HG02759 (cell line): ENCODE data around the gene KLHDC8A.
"Not testable (repeated sequence)": the region's sequence is repeated elsewhere in the genome, so short reads cannot be mapped to it uniquely, and the experiment has no call there.

Source experiments
- ATAC-seq: cut with Tn5 transposase; IDR thresholded peaks from one replicate; pipeline ENCODE4 v1.9.1; 2021; ENCODE audit warnings: mild to moderate bottlenecking, moderate library complexity; ENCODE audit not compliant: unreplicated experiment

Gene KLHDC8A

DNA sequence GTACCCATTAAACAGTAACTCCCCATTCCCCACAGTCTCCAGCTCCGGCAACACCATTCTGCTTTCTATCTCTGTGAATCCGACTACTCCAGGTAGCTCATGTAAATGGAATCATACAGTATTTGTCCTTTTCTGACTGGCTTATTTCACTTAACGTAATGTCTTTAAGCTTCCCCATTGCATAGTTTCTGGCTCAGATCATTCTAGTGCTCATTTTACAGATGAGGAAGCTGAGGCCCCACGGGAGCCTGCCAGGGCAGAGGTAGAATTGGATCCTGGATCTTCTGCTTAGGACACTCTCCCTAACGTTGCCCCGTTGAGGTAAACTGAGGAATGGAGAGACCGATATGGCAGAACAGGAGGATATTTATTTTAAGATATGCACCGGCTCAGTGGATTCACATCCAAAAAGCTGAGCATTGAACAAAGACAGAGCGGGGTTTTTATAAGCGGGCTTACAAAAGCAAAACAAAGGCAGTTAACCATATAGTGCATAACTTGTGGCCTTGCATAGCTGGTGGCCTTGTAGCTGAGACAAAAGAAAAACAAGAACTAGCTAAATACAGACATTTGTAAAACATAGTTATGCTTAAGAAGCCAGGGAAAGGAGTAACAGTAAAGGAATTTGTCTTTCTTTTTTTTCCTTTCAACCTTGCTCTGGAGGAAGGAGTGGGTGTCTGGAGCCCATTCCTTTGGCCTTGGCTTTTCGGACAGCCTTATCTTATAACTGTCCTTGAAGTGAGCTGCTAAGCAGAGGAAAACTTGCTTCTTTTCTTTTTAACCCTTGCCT lies 15.3 kb upstream of the KLHDC8A start:
- ATAC-seq, result no peak

DNA sequence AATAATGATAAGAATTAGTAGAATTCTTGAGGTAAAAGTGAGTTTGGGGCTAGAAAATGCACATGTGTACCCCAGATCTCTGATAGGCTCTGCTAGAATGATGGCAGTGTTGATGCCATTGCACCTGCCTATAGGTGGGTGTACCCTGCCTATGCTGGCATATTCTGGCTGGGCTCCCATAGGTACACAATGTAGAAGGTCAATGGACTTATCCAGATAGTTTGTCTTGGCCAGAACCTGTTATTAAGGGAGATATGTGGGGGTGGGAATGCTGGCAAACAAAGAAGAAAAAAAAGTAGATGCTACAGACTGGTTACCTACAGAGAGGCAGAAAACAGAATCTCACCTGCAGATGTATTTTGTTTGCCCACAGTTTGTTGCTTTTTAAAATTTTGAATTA lies 14.1 kb upstream of the KLHDC8A start:
- no peak for ATAC-seq

DNA sequence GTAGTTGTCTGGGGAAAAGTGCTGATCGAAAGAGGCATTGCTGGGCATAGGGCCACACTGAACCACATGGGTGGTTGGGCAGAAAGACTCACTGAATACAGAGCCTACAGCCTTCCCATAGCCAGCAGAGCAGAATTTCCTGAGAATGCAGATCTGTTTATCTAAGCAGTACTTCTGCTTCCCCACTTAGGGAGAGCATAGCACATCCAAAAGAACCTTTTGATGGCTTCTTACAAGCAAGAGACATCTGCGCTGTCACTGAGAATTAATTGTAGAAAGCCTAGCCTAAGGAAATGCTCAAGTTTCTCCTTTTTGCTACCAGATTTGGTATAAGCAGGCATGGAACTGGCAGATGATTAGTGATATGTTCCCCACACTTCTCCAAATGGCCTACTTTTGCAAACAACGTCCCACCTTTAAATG lies 13.0 kb upstream of the KLHDC8A start:
- ATAC-seq, result no peak

DNA sequence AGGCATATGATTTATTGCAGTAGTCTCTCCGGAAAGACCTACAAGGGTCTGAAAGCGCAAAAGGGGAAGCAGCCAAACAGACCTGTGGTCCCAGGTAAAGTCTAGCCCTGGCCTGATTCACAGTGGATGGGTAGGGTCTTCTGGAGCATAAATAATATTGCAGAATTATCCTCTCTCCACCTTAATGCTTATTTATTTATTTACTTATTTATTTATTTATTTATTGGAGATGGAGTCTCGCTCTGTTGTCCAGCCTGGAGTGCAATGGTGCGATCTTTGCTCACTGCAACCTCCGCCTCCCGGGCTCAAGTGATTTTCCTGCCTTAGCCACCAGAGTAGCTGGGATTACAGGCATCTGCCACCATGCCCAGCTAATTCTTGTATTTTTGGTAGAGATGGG lies 11.8 kb upstream of the KLHDC8A start:
- ATAC-seq, result no peak

DNA sequence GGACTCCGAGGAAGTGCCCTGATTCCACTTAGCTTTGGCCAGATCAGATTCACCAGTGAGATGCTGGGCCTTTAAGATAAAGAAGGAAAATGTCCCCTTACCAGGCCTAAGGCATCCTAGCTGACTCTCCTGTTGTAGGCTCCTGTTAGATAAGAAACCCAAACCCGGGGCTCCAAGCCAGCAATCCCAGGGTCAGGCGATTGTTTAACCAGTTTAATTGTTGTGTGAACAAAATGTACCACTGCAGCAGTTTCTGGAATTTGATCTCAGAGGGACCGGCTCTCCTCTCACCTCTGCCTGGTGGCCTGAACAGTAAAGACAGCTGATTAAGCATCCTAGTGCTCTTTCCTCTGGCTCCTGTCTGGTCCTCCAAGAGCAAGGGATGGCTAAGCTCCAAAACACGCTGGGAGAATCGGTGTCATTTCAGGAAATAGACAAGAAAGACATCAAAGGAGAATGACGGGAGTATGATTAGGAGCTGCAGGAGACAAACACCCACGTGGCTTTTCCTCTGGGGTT lies 9.3 kb upstream of the KLHDC8A start:
- no peak for ATAC-seq

DNA sequence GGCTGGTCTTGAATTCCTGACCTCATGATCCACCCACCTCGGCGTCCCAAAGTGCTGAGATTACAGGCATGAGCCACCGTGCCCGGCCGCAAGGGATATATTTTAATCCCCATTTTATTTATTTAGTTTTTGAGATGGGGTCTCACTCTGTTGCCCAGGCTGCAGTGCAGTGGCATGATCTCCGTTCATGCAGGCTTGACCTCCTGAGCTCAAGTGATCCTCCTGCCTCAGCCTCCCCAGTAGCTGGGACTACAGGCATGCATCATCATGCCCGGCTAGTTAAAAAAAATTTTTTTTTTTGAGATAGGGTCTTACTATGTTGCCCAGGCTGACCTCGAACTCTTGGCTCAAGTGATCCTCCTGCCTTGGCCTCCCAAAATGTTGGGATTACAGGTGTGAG lies 8.4 kb upstream of the KLHDC8A start:
- not testable (repeated sequence) for ATAC-seq

DNA sequence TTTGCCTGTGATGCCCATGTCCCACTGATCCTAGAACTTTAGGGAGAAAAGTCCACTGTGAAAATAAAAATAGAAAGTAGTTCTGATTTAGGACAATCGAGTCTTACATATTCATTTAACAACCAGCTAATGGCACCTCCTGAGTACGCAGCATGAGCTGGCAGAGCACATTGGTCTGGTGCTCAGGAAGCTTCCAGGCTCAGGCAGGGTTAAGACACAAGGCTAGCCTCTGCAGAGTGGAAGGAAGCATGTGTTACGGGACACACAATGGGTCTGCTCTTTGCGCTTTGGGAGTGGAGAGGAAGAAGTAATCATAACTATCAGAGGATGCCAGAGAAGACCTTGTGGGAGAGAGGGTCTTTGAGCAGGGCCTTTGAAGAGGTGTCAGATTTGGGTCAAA lies 4.2 kb upstream of the KLHDC8A start:
- ATAC-seq, result no peak

DNA sequence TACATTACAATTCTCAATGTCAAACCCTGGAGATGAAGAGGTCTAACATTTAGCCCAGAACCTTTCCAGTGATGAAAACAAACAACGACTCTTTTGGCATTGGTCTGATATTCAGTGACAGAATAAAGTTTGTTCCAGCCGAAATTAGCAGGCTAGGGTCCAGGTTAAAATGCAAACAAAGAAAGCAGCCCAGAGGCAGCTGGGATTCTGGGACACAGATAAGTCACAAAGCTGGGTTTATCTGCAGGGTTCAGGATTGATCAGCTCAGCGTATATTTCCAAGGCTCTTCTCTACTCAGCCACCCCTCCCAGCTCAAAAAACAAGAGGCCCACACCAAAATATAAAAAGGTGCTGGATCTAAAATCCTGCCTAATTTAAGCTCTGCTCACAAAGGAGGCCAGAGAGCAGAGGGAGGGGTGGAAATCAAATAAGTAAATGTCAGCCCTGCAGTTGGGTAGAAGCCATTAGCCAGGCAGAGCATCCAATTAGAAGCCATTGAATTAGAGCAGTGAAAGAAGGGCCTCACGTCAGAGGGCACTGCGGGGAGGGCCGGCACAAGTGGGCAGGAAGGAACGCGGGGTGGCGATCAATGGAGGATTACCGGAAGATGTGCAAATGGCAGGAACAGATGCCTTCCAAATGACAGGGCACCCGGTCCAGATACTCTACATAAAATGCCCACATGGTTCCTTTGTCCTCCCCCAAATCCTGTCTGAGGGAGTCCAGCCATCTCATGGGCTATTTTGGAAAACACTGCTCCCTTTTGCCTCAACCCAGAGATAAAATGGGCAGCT lies 3.2 kb upstream of the KLHDC8A start:
- ATAC-seq, result no peak

DNA sequence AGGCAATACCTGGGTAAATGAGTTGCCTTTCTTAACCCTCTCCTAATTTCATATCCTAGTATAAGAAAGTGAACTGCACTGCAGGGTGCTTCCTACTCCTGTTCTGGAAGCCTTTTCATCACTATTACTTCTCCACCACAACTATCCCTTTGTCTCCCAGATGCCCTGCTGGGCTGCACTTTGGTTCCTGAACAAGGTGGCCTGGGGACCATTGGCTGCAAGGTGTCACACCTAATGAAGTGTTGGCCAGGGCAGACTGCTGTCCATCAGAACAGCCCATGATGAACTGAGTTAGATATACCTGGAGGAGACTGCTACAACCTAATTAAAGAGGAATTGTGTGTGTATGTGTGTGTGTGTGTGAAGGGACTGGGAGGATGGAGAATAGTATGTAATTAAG lies 1.9 kb upstream of the KLHDC8A start:
- no peak for ATAC-seq

DNA sequence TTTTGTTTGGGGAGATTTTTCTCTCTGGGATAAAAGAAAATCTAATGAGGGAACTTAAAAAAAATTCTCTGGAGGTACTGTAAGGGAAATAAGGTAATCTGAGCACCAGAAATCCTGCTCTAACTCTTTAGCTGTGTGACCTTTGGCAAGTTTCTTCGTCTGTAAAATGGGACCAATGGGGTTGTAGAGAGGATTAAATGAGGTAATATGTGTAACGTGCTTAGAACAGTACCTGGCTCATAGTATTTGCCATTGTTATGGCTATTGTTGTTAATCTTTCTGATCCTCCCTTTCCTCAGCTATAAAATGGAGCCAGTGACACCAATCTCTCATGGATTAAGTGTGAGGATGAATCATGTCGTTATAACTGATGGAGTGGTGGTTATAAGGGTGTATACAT lies 845 bp upstream of the KLHDC8A start:
- no peak for ATAC-seq

DNA sequence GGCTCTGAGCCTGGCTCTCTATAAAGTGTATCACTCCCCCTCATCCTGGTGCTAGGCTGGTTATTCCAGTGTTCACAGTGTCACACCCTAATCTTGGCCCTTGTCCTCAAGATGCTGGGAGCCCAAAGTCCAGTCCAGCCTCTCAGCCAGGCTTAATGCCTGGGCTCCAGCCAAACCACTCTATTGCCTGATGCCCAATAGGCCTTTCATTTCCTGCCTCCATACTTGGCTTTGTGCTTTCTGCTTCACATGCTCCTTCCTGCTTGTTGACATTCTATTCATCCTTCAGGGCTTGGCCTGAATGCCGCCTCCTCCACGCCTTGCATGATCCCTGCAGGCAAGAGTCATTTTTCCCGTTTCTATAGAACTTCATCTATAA lies 1.7 kb downstream of the KLHDC8A start:
- no peak for ATAC-seq

DNA sequence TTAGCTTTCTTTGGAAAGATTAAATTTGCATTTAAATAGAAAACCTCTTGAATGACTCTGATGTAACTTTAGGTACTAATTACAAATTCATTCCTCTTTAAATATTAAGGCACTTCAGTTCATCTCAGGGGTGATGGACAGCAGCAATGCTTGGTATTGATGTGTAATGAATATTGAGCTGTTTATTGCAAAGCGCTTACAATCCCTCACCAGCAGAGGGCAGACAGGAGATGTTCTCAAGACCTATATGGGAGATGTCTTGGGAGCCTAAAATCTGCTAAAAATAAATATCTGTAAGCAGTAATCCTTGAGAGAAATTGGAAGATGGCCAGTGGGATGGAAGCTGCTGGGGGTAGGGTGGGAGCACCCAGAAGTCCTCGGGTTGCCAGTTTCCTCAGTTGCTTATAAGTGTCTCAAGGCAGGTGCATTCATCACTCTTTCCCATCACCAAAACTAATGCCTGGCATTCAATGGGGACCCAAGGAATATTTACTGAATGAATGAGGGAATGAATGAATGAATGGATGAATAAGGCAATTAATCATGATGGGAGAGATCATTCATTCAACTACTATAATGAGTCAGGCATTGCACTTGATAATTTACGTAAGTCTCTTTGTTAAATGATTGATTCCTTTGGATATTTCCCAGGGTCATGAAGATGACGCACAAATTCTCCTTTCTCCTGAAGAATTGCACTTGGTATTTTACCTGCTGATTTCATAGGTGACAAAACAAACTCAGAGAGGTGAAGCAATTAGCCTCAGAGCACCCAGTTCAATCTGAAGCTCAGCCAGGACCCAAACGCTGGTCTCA lies 2.3 kb downstream of the KLHDC8A start:
- ATAC-seq, result no peak

DNA sequence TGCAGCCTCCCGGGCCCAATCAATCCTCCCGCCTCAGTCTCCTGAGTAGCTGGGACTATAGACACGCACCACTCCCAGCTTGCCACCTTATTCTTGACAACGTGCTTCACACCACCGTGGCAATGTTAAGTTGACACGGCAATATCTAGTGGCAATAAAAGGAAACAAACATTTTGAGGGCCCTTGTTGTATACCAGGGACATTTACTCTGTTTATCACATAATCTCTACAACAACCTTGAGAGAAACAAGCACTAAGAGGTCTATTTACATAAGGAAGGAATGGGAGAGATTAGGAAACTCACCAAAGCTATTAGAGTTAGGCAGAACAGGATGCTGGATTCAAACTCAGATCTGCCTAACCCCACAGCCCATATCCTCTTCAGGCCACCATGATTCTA lies 3.1 kb downstream of the KLHDC8A start:
- ATAC-seq, result no peak

DNA sequence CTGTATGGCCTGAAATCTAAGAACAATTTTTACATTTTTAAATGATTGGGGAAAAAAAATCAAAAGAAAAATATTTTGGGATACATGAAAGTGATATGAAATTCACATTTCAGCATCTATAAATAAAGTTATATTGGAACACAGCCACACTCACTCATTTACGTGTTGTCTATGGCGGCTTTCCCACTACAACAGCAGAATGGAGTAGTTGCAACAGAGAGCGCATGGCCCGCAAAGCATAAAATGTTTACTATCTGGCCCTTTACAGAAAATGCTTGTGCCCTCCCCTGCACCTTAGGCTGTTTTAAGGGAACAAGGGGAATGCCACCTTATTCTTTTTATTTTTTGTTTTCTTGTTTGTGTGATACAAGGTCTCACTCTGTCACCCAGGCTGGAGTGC lies 3.5 kb downstream of the KLHDC8A start:
- no peak for ATAC-seq

DNA sequence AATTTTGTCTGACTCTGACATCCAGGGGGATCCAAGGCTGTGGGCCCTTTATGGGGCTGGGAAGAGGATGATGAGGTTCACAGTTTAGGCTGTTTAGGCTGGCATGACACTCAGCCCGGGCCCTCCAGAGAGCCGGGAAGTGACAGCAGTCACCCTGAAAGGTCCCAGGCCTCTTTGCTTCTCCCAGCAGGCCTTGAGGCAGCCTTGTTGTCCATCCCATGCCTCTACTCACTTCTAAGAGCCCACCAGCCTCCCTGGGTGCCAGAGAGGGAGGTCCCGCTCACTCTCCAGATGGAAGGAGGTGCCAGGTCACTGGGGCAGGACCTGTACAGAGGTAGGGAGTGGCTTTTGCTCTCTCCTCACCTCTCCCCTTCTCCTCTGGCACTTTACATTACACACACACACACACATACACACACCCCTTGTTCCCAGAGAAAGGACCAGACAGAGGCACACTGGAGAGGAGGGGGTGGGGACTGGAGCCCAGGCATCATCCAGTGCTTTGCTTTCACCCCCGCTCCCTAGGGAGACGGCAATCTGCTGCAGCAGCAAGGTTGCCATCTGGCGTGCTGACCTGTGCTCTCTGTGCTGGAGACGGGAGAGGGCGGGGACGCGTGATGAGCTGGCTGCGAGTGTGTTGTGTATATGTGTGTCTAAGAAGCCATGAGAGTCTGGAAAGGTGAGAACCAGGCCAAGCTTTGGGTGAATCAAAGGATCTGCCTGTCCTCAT lies 4.6 kb downstream of the KLHDC8A start:
- ATAC-seq, result no peak

DNA sequence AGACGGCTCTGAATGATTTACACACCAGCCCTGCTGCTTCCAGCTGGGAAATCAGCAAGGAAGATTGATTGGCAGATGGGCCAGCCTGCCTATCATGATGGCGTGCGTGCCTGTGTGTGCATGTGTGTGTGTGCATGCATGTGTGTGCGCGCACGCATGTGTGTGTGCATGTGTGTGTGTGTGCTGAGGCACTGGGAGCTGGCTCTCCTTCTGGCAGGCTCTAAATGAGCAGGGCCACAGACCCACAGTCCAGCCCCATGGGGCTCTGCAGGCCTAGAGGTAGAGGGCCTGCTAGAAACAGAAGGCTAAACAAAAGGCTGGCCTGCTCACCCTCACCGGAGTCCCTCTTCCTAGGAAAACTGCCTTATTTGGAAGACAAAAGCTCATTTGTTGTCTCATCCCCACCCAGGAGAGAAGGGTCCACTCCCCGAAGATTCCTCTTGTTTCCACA lies 6.0 kb downstream of the KLHDC8A start:
- no peak for ATAC-seq

DNA sequence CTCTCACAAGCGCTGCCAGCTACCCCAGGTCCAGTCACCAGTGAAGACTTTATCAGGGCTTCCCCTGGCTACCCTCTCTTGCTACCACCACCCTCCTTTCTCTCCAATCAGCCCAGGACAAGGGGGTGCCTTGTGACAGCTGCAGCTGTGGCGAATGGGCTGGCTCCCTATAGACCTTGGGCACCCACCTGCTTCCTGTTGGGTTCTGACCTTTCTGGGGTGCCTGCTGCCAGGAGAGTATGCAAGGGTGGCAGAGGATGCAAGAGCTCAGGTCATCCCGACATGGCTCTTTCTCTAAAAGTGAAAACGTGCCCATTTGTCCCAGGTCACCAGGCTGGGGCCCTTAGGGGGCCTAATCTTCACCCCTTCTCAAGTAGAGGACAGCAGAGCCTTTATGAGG lies 6.6 kb downstream of the KLHDC8A start:
- no peak for ATAC-seq

DNA sequence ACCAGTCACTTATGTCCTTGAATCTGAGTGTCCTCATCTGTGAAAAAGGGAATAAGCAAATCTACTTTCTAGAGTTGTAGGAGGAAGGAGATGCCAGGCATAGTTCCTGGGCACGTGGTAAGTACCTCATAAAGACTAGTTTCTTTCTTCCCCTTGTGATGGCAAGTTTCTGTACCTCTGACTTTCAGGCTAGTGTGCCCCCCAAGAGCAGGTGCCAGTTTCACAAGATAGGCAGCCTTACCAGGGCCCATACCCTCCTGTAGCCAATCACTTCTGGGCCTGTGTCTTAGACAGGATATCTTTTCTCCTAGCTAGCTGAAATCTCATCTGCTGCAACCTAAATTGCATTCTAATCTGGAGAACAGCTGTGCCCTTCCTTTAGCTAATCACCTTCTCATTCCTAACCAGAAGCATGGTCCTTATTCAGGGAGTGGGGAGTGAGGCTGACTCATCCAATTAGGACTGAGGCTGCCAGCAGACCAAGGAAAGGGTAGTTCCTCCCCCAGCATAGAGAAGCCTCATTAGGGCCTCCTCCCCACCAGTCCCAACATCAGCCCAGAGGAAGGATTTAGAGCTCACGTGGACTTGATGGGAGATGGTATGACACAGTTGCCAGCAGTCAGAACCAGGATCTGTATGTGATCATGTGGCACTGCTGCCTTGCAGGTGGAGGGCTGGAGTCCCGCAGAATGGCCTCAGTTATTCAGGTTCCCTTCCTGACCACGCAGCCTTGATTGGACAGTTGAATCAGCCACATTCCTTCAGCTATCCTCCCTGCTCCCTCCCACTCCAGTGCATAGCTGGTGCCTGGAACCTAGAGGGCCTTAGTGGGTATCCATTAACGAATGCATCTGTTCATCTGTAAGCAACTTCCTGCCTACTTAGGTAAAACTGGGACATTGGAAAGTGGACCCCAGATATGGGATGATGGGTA lies 7.9 kb downstream of the KLHDC8A start:
- no peak for ATAC-seq

DNA sequence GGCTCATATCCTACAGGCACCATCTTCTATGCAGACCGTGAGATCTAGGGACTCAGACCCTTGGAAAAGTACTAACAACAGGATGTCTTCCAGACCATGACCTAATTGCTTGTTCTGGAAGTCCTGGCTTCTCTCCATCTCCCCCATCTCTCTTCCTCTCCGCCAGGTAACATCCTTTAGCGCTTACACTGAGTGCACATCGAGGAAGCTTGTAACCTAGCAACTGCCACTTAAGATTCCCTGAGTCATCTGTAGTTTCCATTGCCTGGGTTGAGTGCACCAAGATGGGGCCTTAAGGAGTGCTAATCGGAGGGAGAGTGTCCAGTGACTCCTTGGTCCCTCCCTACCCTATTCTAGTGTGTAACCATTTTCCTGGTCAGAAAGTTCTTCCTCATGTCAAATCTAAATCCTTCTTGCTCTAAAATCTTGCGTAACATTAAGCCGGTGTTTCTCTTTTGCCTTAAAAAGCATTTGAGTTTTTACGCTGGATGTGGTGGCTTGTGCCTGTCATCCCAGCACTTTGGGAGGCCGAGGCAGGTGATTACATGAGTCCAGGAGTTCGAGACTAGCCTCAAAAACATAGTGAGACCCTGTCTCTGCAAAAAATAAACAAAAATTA lies 9.7 kb downstream of the KLHDC8A start:
- no peak for ATAC-seq
